OCI-LY3 (cell line): Measurements from ENCODE around the gene SLC16A9.

Source experiments
- H2AFZ ChIP-seq: fragments of 200-600, 300-600 bp; shearing (Covaris generic); 2 replicates; pipeline ENCODE4 v1.6.0; 2014; ENCODE audit warnings: antibody characterized with exemption, low read depth, low read length
- H3K27ac ChIP-seq: fragments of 200-600, 300-600 bp; sonication (generic); 2 replicates; pipeline ENCODE4 v1.5.1; 2014; ENCODE audit warnings: mild to moderate bottlenecking, low read length, moderate library complexity, mixed read lengths
- H3K27me3 ChIP-seq: fragments of 200-600, 300-600 bp; sonication (generic); 2 replicates; pipeline ENCODE4 v1.6.1; 2014; ENCODE audit warnings: low read depth, low read length, mixed read lengths
- H3K36me3 ChIP-seq: fragments of 200-600, 300-600 bp; sonication (generic); replicated peaks from 2 replicates; pipeline ENCODE3; 2014; ENCODE audit warnings: low read depth, low read length, mixed read lengths
- H3K4me1 ChIP-seq: fragments of 300-600, 200-600 bp; sonication (generic); 2 replicates; pipeline ENCODE4 v1.6.1; 2014; ENCODE audit warnings: low read length, mixed read lengths
- H3K4me2 ChIP-seq: fragments of 200-600, 300-600 bp; sonication (generic); 2 replicates; pipeline ENCODE4 v1.6.1; 2014; ENCODE audit warnings: low read length, mixed read lengths
- H3K4me3 ChIP-seq: fragments of 300-600, 200-600 bp; sonication (generic); 2 replicates; pipeline ENCODE4 v1.5.1; 2014; ENCODE audit warnings: antibody characterized with exemption, mild to moderate bottlenecking, low read length, moderate library complexity
- H3K79me2 ChIP-seq: fragments of 300-600, 200-600 bp; shearing (Covaris generic); 2 replicates; pipeline ENCODE4 v1.6.1; 2014; ENCODE audit warnings: mild to moderate bottlenecking, low read length, mixed read lengths
- H3K9ac ChIP-seq: fragments of 300-600, 200-600 bp; shearing (Covaris generic); 2 replicates; pipeline ENCODE4 v1.6.0; 2014; ENCODE audit warnings: mild to moderate bottlenecking, low read length, moderate library complexity
- H3K9me3 ChIP-seq: fragments of 200-600, 300-600 bp; shearing (Covaris generic); 2 replicates; pipeline ENCODE4 v1.6.1; 2014; ENCODE audit warnings: low read length, mixed read lengths; ENCODE audit not compliant: insufficient read depth
- H4K20me1 ChIP-seq: fragments of 200-600, 300-600 bp; sonication (generic); 2 replicates; pipeline ENCODE4 v1.6.1; 2016; ENCODE audit warnings: low read length, mixed read lengths; ENCODE audit not compliant: insufficient read depth
- CTCF ChIP-seq: fragments of 200-600, 300-600 bp; sonication (generic); IDR thresholded peaks from 2 replicates; pipeline ENCODE4 v1.5.1; 2014; ENCODE audit warnings: antibody characterized with exemption, low read length, low read depth
- EZH2phosphoT487 ChIP-seq: fragments of 200-600 bp; shearing (Covaris generic); IDR thresholded peaks from 2 replicates; pipeline ENCODE4 v1.6.1; 2018; ENCODE audit warnings: antibody characterized with exemption, mixed run types, low read depth

Gene SLC16A9

GRCh38 chr10:59711871-59712494, 2.3 kb upstream of the SLC16A9 start:
- peaks cover 12% of the 10 kb centered on the region for H3K4me1 ChIP-seq
- TF ChIP-seq CTCF, result no peak
- no peak for TF ChIP-seq EZH2phosphoT487
- H3K4me3 ChIP-seq, result no peak overlapping the region
- H3K27ac ChIP-seq, result no peak overlapping the region
- no peak overlapping the region for H2AFZ ChIP-seq
- H3K79me2 ChIP-seq, result peaks cover 16% of the 10 kb centered on the region
- H3K9me3 ChIP-seq, result no peaks in the 10 kb centered on the region
- H3K27me3 ChIP-seq, result no peaks in the 10 kb centered on the region
- no peak overlapping the region for H3K4me2 ChIP-seq
- no peaks in the 10 kb centered on the region for H4K20me1 ChIP-seq
- peaks cover 3% of the 10 kb centered on the region for H3K36me3 ChIP-seq
- no peak overlapping the region for H3K9ac ChIP-seq

GRCh38 chr10:59708816-59709394, 745 bp downstream of the SLC16A9 start:
- H3K9me3 ChIP-seq, result no peaks in the 10 kb centered on the region
- H3K27me3 ChIP-seq, result no peaks in the 10 kb centered on the region
- TF ChIP-seq CTCF (no peak), EZH2phosphoT487 (no peak)
- peak overlapping the region; percentile 87 for H3K4me3 ChIP-seq
- peak overlapping the region; percentile 90 for H3K9ac ChIP-seq
- peaks cover 12% of the 10 kb centered on the region for H3K4me1 ChIP-seq
- H3K4me2 ChIP-seq, result peak overlapping the region; percentile 61
- H3K79me2 ChIP-seq, result peaks cover 24% of the 10 kb centered on the region
- H3K27ac ChIP-seq, result peak overlapping the region; percentile 40; the same call in 1 of the 2 replicates
- H3K36me3 ChIP-seq, result peaks cover 9% of the 10 kb centered on the region
- no peaks in the 10 kb centered on the region for H4K20me1 ChIP-seq
- H2AFZ ChIP-seq, result peak overlapping the region; percentile 81

- Histone ChIP-seq H3K4me1 (peaks cover 12% of the 10 kb centered on the region), H3K27ac (no peak overlapping the region), H3K4me2 (no peak overlapping the region), H3K36me3 (peaks cover 13% of the 10 kb centered on the region), H3K9ac (no peak overlapping the region), H4K20me1 (no peaks in the 10 kb centered on the region), H3K9me3 (no peaks in the 10 kb centered on the region), H3K79me2 (peaks cover 24% of the 10 kb centered on the region), H2AFZ (no peak overlapping the region), H3K27me3 (no peaks in the 10 kb centered on the region), H3K4me3 (no peak overlapping the region)
- TF ChIP-seq CTCF (no peak), EZH2phosphoT487 (no peak)
These were observed 2.5 kb downstream of the SLC16A9 start for GRCh38 chr10:59706851-59707797.

- Histone ChIP-seq H3K9me3 (no peaks in the 10 kb centered on the region), H3K36me3 (peaks cover 14% of the 10 kb centered on the region), H3K27ac (no peak overlapping the region), H3K4me1 (peaks cover 12% of the 10 kb centered on the region), H3K4me3 (no peak overlapping the region), H3K9ac (no peak overlapping the region), H3K4me2 (no peak overlapping the region), H2AFZ (no peak overlapping the region), H3K27me3 (no peaks in the 10 kb centered on the region), H3K79me2 (peaks cover 24% of the 10 kb centered on the region), H4K20me1 (no peaks in the 10 kb centered on the region)
- no peak for TF ChIP-seq EZH2phosphoT487
- TF ChIP-seq CTCF, result no peak
These were observed 3.7 kb downstream of the SLC16A9 start for GRCh38 chr10:59705931-59706330.
